Umbilical cord (tissue), 2 donors: Measurements from ENCODE around the gene TGFBR2. TPM values are rescaled to one million over a fixed set of nuclear protein-coding genes. Genes with fewer than 3 reads are reported as not detected.
A peak's percentile ranks its signal among the peaks of the same experiment; 100 is the strongest.

ENCODE experiments used
- DNase-seq: peaks from one replicate; pipeline ENCODE4 v3.0.0-alpha.2; 2015; ENCODE audit warnings: low spot score
- total RNA-seq: library from RNA; depleted of rRNA; stranded (reverse); fragments of >200 nt; gene quantifications from one replicate; pipeline ENCODE4 v1.2.3, GENCODE V29; 2014; ENCODE audit warnings: low replicate concordance; ENCODE audit not compliant: insufficient read depth

Gene TGFBR2
- total RNA-seq, 1 donor from 2014 or later: 54.2 TPM

GRCh38 chr3:30672287-30672735 lies 65.9 kb downstream of the TGFBR2 start:
- no peak for DNase-seq

GRCh38 chr3:30672959-30673358 lies 66.6 kb downstream of the TGFBR2 start:
- DNase-seq: no peak

GRCh38 chr3:30673425-30674341 lies 67.3 kb downstream of the TGFBR2 start:
- DNase-seq: no peak

GRCh38 chr3:30675006-30675405 lies 68.6 kb downstream of the TGFBR2 start:
- DNase-seq: no peak

- no peak for DNase-seq
Observed at GRCh38 chr3:30675774-30676173, 69.4 kb downstream of the TGFBR2 start.

GRCh38 chr3:30676424-30677346 lies 70.3 kb downstream of the TGFBR2 start:
- no peak for DNase-seq

GRCh38 chr3:30677347-30677685 lies 70.9 kb downstream of the TGFBR2 start:
- DNase-seq: no peak

GRCh38 chr3:30679045-30679444 lies 72.6 kb downstream of the TGFBR2 start:
- DNase-seq: no peak

GRCh38 chr3:30680789-30681648 lies 74.6 kb downstream of the TGFBR2 start:
- peak; percentile 85 for DNase-seq

- DNase-seq: no peak
Observed at GRCh38 chr3:30681649-30682211, 75.3 kb downstream of the TGFBR2 start.

- no peak for DNase-seq
Observed at GRCh38 chr3:30682434-30683155, 76.2 kb downstream of the TGFBR2 start.

GRCh38 chr3:30683769-30684168 lies 77.4 kb downstream of the TGFBR2 start:
- no peak for DNase-seq

GRCh38 chr3:30684356-30684755 lies 78.0 kb downstream of the TGFBR2 start:
- DNase-seq: peak; percentile 84

- peak; percentile 73 for DNase-seq
Observed at GRCh38 chr3:30685267-30685667, 78.9 kb downstream of the TGFBR2 start.

- no peak for DNase-seq
Observed at GRCh38 chr3:30686176-30686575, 79.8 kb downstream of the TGFBR2 start.

GRCh38 chr3:30686799-30687198 lies 80.4 kb downstream of the TGFBR2 start:
- DNase-seq: no peak

GRCh38 chr3:30687930-30688570 lies 81.6 kb downstream of the TGFBR2 start:
- no peak for DNase-seq

GRCh38 chr3:30688776-30689641 lies 82.6 kb downstream of the TGFBR2 start:
- DNase-seq: peak; percentile 91

GRCh38 chr3:30690199-30690598 lies 83.8 kb downstream of the TGFBR2 start:
- DNase-seq: no peak
